Mucosa of descending colon (tissue), 3 donors: ENCODE measurements around the gene MIOS. TPM values are rescaled to one million over a fixed set of nuclear protein-coding genes. Genes with fewer than 3 reads are reported as not detected.

Experiments
- ATAC-seq: fragments of 200-7000 bp; cut with Tn5 transposase; one replicate; pipeline ENCODE4 v1.9.1; 2020; ENCODE audit warnings: mild to moderate bottlenecking, moderate library complexity
- DNase-seq, 3 donors: peaks; one replicate each; pipeline ENCODE4 v3.0.0-alpha.2; 2020
- H3K36me3 ChIP-seq: fragments of 200-600 bp; one replicate; pipeline ENCODE4 v1.8.0; 2021; ENCODE audit warnings: low read depth, mild to moderate bottlenecking
- H3K4me1 ChIP-seq: fragments of 200-600 bp; one replicate; pipeline ENCODE4 v1.8.0; 2021; ENCODE audit warnings: low read depth, mild to moderate bottlenecking
- H3K4me3 ChIP-seq: fragments of 200-600 bp; one replicate; pipeline ENCODE4 v1.8.0; 2021; ENCODE audit warnings: mild to moderate bottlenecking
- H3K9me3 ChIP-seq: fragments of 200-600 bp; one replicate; pipeline ENCODE4 v1.8.0; 2021; ENCODE audit warnings: mild to moderate bottlenecking
- intact Hi-C, 2 donors: fragments of 100-400 bp; cut with DNase I in 1 of 2; cut with micrococcal nuclease in 1 of 2; formaldehyde crosslinking; loops; one replicate each; pipeline versions ENCODE4 v1.11.0 to v1.11.1; 2022; cut with DNase I, micrococcal nuclease
- total RNA-seq, 3 donors: library from RNA; stranded (reverse); fragmentation: NEBNext Ultra II Directional in 2 of 3; extraction: Animal tissue kit (Norgen Biotek cat#: 25700) in 2 of 3; gene quantifications; one replicate each; pipeline versions ENCODE4 v1.2.1 to v1.2.4, GENCODE V29; 2021 to 2023
- TF ChIP-seq, protein P1 (sequence below): fragments of 200-600 bp; IDR thresholded peaks from one replicate; pipeline ENCODE4 v1.8.0; 2022; ENCODE audit warnings: antibody characterized with exemption, mild to moderate bottlenecking
- donor health status: DM: no; HTN: no; CAD: no; lungs with moderate emphysema.
- donor health status: DM: no; HTN: no; CAD: no.
- donor health status: DM: no; HTN: yes; CAD: no.

MIOS gene
- total RNA-seq, 3 donors from 2014 or later, result 21.2 to 26.8 (median 25.5) TPM

GRCh38 chr7:7642081-7642480, 75.4 kb downstream of the MIOS start:
- intact Hi-C loops, result no loop called here
- TF ChIP-seq, protein P1, sequence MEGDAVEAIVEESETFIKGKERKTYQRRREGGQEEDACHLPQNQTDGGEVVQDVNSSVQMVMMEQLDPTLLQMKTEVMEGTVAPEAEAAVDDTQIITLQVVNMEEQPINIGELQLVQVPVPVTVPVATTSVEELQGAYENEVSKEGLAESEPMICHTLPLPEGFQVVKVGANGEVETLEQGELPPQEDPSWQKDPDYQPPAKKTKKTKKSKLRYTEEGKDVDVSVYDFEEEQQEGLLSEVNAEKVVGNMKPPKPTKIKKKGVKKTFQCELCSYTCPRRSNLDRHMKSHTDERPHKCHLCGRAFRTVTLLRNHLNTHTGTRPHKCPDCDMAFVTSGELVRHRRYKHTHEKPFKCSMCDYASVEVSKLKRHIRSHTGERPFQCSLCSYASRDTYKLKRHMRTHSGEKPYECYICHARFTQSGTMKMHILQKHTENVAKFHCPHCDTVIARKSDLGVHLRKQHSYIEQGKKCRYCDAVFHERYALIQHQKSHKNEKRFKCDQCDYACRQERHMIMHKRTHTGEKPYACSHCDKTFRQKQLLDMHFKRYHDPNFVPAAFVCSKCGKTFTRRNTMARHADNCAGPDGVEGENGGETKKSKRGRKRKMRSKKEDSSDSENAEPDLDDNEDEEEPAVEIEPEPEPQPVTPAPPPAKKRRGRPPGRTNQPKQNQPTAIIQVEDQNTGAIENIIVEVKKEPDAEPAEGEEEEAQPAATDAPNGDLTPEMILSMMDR, result no peak
- ATAC-seq, result peak; percentile 42
- Histone ChIP-seq H3K4me1 (peaks cover 10% of the 10 kb centered on the region), H3K4me3 (no peak overlapping the region), H3K36me3 (no peaks in the 10 kb centered on the region), H3K9me3 (no peaks in the 10 kb centered on the region)
- peak in 2 of 3 donors; percentile 57 to 63 for DNase-seq

DNA sequence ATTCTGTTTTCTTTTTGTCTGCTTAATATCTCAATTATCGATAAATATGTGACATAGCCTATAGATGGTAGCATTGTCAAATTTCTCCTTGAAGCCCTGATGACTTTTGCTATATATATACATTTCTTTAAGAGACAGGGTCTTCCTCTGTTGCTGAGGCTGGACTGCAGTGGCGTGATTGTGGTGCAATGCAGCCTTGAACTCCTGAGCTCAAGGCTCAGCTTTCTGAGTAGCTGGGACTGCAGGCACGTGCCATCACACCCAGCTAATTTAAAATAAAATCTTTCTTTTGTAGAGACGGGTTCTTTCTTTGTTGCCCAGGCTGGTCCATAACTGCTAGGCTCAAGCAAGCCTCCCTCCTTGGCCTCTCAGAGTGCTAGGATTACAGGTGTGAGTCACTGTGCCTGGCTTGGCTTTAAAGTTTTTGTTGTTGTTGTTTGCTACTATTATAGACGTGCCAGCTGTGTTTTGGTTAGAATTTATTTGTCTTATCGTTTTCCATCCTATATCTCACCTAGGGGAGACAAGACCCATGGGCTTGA, 80.9 kb downstream of the MIOS start:
- DNase-seq (no peak), ATAC-seq (no peak)
- intact Hi-C loops, result no loop called here
- Histone ChIP-seq H3K4me3 (no peak overlapping the region), H3K36me3 (no peaks in the 10 kb centered on the region), H3K4me1 (peaks cover 24% of the 10 kb centered on the region), H3K9me3 (no peaks in the 10 kb centered on the region)
- TF ChIP-seq, protein P1, result no peak

DNA sequence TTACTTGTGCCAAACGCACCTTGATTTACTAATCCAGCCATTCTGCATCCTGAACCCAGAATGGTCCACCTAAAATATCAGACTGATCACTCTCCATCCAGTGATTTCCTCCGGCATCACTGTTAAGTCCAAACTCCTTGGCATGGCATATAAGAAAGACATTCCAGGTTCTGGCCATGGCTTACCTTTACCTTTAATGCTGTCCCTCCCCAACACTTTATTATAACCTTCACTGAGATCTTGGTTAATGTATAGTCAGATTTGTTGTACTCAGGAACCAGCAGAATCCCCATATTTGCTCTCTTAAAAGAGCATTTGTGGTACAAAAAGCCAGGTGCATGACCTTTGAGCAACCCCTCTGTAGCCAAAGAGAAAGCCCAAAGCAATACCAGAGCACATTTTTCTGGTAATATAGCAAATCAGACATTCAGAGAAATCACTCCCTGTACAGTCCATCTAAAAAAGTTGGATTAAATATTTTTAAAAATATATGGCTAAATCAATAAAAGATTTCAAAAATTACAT, 84.1 kb downstream of the MIOS start:
- no peak overlapping the region for H3K4me3 ChIP-seq
- H3K36me3 ChIP-seq, result no peaks in the 10 kb centered on the region
- H3K4me1 ChIP-seq, result peaks cover 29% of the 10 kb centered on the region
- intact Hi-C loops, result no loop called here
- TF ChIP-seq, protein P1, result no peak
- DNase-seq (no peak), ATAC-seq (peak; percentile 61)
- no peaks in the 10 kb centered on the region for H3K9me3 ChIP-seq

GRCh38 chr7:7651479-7651878, 84.8 kb downstream of the MIOS start:
- no peaks in the 10 kb centered on the region for H3K36me3 ChIP-seq
- H3K9me3 ChIP-seq, result no peaks in the 10 kb centered on the region
- ATAC-seq (peak; percentile 51), DNase-seq (no peak)
- intact Hi-C loops, result no loop called here
- TF ChIP-seq, protein P1, result no peak
- H3K4me1 ChIP-seq, result peaks cover 29% of the 10 kb centered on the region
- no peak overlapping the region for H3K4me3 ChIP-seq

GRCh38 chr7:7652798-7653540, 86.3 kb downstream of the MIOS start:
- Histone ChIP-seq H3K9me3 (no peaks in the 10 kb centered on the region), H3K4me3 (no peak overlapping the region), H3K4me1 (peaks cover 29% of the 10 kb centered on the region), H3K36me3 (no peaks in the 10 kb centered on the region)
- no peak for ATAC-seq
- intact Hi-C loops, result no loop called here
- no peak for DNase-seq
- TF ChIP-seq, protein P1, result no peak
